SK-MEL-5 (cell line): ENCODE results near the gene LIPE. TPM values are rescaled to one million over a fixed set of nuclear protein-coding genes. Genes with fewer than 3 reads are reported as not detected.
"Not testable (repeated sequence)": the region's sequence is repeated elsewhere in the genome, so short reads cannot be mapped to it uniquely, and the experiment has no call there.

ENCODE experiments used
- DNase-seq: peaks from one replicate; pipeline ENCODE4 v3.0.0-alpha.2; 2016; ENCODE audit warnings: low read depth, low spot score
- in situ Hi-C: cut with HindIII; loops from 2 replicates; pipeline ENCODE4 v1.10.0; 2016; ENCODE audit warnings: low sequenced_read_pairs, high pct_unique_total_duplicates, low pct_unique_long_range_greater_than_20kb
- polyA plus RNA-seq, 2 experiments: library from polyadenylated mRNA; depleted of rRNA; stranded (reverse); fragments of >200 nt; gene quantifications; 2 replicates each; pipeline ENCODE4 v1.2.3, GENCODE V29; 2015
- total RNA-seq: library from RNA; depleted of rRNA; stranded (reverse); fragments of >200 nt; shearing (Covaris generic); gene quantifications from 2 replicates; pipeline ENCODE4 v1.2.3, GENCODE V29; 2014; rRNA removed

LIPE gene, protein sequence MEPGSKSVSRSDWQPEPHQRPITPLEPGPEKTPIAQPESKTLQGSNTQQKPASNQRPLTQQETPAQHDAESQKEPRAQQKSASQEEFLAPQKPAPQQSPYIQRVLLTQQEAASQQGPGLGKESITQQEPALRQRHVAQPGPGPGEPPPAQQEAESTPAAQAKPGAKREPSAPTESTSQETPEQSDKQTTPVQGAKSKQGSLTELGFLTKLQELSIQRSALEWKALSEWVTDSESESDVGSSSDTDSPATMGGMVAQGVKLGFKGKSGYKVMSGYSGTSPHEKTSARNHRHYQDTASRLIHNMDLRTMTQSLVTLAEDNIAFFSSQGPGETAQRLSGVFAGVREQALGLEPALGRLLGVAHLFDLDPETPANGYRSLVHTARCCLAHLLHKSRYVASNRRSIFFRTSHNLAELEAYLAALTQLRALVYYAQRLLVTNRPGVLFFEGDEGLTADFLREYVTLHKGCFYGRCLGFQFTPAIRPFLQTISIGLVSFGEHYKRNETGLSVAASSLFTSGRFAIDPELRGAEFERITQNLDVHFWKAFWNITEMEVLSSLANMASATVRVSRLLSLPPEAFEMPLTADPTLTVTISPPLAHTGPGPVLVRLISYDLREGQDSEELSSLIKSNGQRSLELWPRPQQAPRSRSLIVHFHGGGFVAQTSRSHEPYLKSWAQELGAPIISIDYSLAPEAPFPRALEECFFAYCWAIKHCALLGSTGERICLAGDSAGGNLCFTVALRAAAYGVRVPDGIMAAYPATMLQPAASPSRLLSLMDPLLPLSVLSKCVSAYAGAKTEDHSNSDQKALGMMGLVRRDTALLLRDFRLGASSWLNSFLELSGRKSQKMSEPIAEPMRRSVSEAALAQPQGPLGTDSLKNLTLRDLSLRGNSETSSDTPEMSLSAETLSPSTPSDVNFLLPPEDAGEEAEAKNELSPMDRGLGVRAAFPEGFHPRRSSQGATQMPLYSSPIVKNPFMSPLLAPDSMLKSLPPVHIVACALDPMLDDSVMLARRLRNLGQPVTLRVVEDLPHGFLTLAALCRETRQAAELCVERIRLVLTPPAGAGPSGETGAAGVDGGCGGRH
- total RNA-seq = not detected in 2 replicates
- not detected in 2 replicates for polyA plus RNA-seq (2015; cell fraction: cytosol; rRNA removed)
- polyA plus RNA-seq (2015; cell fraction: nucleus; rRNA removed) = not detected in 2 replicates

DNA sequence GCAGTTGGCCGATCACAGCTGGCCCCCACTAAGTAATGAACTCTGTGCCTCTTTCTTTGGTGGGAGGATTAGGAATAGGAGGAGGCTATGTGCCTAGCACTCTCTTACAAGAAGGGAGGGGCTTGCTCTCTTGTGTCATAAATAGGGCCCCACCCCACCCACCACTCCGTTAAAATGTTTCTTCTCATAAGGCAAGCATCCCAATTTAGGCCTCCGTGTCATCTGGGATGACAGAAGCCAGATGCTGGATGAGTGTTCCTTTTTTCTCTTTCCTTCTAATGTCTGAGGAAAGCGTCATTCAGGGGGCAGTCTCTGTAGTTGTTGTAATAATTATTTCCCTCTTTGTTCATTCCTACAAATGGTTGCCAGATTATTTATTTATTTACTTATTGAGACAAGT, at the start of gene LIPE:
Gene LIPE, minus strand, starts transcription at position 76 of the 400 bp plus-strand sequence. CDS start 239 bp downstream, outside the sequence.
- in situ Hi-C loops = no loop called here

DNA sequence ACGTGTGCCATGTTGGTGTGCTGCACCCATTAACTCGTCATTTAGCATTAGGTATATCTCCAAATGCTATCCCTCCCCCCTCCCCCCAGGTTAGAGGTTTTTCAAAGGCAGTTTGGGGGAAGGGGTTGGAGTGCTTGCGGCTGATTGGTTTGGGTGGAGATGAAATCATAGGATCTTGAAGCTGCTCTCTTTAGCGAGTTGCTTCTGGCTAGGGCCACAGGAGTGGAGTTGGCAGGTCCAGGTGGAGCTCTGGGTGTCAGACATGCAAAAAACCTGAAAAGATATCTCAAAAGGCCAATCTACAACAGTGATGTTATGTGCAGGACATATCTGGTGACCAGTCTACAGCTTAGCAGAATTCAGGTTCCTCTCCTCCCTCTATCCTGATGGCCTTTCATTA, 48.2 kb upstream of the LIPE start:
- in situ Hi-C loops = no loop called here
- DNase-seq = no peak

More for the DNA sequence above, at the start of gene LIPE:
- DNase-seq = no peak

DNA sequence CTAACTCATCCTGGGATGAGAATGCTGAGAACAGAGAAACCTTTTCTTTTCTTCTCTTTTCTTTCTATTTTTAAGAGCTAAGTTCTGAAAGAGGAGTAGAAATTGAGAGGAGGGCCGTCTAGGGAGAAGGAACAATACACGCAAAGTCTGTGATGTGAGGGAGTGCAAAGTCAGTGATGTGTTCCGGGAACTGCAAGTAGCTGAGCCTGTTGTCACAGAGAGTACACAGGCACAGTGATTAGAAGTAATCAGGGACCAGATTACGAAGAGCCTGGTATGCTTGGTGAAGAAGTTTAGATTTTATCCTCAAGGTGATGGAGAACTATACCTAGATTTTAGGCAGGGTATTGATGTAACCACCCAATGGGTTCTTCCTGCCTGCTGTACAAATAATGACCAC, 47.6 kb upstream of the LIPE start:
- no peak for DNase-seq
- in situ Hi-C loops = no loop called here

DNA sequence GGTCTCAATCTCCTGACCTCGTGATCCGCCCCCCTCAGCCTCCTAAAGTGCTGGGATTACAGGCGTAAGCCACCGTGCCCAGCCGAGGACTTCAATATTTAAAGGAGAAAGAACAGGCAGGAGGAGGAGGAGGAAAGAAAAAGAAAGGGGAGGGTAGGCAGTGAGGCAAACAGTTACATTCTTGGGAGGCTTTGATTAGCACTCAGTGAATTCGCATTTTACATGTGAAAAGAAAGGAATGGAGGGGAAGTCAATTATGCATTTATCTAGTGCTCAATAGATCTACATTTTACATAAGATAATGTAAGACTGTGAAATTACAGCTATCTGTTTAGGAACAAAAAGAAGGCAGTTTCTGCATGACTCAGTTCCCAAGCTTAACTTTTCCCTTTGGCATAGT, 46.5 kb upstream of the LIPE start:
- in situ Hi-C loops = no loop called here
- DNase-seq = no peak

DNA sequence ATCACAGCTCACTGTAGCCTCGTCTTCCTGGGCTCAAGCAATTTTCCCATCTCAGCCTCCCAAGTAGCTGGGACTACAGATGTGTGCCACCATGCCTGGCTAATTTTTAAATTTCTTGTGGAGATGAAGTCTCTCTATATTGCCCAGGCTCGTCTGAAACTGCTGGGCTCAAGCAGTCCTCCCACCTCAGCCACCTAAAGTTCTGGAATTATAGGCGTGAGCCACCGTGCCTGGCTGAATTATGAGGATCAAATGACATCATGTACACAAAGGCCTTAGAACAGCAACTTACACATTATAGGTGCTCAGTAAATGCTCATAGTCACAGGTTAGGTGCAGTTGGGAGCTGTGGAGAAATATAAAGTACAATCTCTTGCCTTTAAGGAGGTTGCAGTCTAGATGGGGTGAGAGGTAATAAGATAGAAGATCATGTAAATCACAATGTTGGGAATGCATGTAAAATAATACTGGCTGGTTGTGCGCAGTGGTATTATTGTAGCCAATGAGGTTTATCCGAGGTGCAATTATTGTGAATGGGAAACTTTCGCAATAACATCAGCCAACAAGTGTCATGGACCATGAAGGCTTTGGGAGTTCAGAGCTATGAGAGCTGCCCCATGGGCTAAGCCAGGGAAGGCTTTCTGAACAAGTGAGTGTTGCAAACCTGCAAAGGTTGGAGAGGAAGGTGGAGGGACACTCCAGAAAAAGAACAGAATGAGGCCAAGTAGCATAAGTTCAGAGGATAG, 45.4 kb upstream of the LIPE start:
- no peak for DNase-seq
- in situ Hi-C loops = no loop called here

DNA sequence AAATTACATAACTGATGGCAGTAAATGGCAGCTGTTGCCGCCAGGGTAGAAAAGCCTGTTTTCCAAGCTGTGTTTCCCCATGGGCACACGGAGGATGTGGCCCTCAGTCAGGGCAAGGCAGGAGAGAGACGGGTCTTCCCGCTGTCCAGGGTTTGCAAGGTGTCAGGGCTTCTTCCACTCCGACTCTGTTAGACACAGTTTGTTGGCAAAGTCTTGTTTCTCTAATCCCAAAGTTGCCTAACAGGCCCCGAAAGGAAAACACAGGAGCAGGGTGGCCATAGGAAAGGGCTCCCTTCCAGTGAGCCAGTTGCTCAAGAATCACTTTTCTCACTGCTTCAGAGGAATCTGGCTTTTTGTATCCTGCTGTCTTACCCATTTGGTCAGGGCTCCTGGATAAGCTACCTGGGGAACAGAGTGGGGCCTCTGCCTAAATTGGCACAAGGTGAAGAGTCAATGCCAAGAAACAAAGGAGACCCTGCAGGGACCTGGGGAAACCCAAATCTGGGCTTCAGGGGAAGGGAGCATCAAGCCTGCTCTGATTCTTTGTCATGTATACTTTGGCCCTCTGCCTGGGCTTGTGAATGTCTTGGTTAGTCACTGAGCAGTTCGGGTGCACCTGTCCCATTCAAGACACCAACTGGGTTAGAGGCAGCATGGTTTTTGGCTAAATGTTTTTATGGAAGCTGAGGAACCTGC, 44.5 kb upstream of the LIPE start:
- in situ Hi-C loops = no loop called here
- no peak for DNase-seq

GRCh38 chr19:42469311-42470235, 42.4 kb upstream of the LIPE start:
- peak; percentile 80 for DNase-seq
- in situ Hi-C loops = no loop called here

- peak; percentile 87 for DNase-seq
- in situ Hi-C loops = no loop called here
These were observed 41.1 kb upstream of the LIPE start for GRCh38 chr19:42468273-42468796.

DNA sequence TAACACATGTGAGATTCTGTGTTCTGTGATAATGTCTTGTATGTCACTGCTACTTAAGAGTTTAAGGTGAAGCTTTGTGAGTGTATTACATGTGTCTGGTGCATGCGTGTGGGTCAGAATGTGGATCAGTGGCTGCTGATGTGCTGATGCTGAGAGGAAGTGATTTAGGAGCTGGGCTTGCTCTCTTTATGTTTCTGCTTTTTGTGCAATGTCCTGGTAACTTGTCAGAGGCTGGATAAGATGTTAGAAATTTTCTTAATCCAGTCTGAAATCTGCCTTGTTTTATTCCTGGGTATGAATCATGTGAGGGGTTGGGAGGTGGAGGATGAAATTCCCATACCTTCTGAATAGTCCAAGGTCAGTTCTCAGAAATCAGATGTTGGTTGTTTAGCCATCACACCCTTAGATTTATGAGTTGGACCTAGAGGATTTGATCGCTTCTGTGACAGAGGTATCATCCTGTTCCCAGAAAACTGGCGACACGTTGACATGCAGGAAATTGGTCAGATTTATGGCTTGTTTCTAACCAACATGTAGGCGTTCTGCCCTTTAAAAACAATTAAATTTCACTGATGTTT, 40.1 kb upstream of the LIPE start:
- no peak for DNase-seq

GRCh38 chr19:42466521-42467182, 39.5 kb upstream of the LIPE start:
- DNase-seq = peak; percentile 31

More for the DNA sequence above, 40.1 kb upstream of the LIPE start:
- in situ Hi-C loops = no loop called here

DNA sequence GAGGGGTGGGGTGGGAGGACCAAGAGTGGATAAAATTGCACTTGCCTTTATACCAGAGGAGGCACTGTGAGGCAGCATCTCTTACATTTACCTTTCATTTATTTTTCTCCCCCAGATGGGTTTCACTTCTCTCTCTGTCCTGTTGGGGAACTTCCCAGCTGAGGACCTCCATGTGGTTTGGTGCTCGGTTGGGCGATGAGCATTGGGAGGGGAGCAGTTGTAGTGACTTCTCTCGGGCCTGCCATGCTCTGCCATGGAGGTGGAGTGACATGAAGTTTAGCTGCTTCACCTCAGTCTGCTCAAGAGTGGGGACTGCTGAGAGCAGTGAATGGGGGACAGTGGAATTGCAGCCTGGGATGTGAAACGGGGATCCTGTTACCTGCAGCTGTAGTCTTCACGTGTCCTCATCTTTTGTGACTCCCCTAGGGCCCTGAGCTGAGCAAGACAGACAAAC, 38.7 kb upstream of the LIPE start:
- in situ Hi-C loops = no loop called here
- no peak for DNase-seq

More at GRCh38 chr19:42466521-42467182, 39.5 kb upstream of the LIPE start:
- in situ Hi-C loops = no loop called here

- peak; percentile 98 for DNase-seq
- in situ Hi-C loops = no loop called here
These were observed 34.6 kb upstream of the LIPE start for GRCh38 chr19:42461700-42462324.

- DNase-seq, in situ Hi-C loops: not testable (repeated sequence)
These were observed 34.0 kb upstream of the LIPE start for GRCh38 chr19:42461231-42461630.

DNA sequence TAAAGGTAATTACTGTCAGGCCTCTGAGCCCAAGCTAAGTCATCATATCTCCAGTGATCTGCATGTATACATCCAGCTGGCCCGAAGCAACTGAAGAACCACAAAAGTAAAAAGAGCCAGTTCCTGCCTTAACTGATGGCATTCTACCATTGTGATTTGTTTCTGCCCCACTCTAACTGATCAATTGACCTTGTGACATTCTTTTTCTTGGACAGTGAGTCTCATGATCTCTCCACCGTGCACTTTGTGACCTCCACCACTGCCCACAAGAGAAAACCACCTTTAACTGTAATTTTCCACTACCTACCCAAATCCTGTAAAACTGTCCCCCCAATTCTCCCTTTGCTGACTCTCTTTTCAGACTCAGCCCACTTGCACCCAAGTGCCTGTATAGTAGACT, 32.7 kb upstream of the LIPE start:
- DNase-seq = no peak
- in situ Hi-C loops = no loop called here
